Measurements from ENCODE around the gene DNAJB1. TPM values are rescaled to one million over a fixed set of nuclear protein-coding genes. Genes with fewer than 3 reads are reported as not detected.

The DNAJB1 gene
- total RNA-seq, 6 experiments from 2014 or later = 99.2 to 138 (median 103) TPM

DNA sequence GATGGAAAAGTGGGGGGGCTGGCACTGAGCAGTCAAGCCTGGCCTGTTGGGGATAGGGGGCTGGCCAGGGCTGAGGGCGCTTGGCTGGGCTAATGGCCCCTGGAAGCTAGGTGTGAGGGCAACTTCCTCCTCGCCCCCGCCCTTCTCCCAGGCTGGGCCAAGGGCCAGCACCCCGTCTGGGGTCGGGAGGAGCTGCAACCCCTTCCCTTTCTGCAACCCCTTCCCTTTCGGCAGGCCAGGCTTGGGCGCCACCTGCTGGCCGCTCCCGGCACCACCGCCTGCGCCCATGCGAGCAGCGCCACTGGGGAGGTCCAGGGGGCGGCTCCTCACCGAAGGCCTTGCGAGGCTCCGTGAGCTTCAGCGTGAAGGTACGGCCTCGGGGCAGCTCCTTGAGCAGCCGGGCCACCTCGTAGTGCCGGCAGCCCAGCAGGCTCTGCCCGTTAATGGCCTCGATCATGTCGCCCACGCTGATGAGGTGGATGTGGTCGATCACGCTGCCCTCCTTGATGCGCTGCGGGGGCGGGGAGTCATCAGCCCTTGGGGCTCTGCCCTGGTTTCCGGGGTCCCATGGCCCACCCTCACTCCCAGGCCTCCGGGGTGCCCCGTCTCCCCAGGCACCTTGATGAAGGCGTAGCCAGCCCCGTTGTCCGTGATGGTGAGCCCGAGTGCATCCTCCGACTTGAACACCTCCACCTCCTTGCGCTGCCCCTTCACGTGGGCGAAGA lies 38.1 kb downstream of the DNAJB1 start:
- H3K9me3 Mint-ChIP-seq = no peaks in the 10 kb centered on the region
- H3K36me3 Mint-ChIP-seq (ENCODE audit: low read depth) = peaks cover 12% of the 10 kb centered on the region
- no peak overlapping the region for H3K4me3 Mint-ChIP-seq
- peaks cover 21% of the 10 kb centered on the region for H3K4me1 Mint-ChIP-seq (ENCODE audit: low read depth)
- H3K27ac Mint-ChIP-seq = no peak overlapping the region; the same call in 1 of the 2 replicates
- H3K27me3 Mint-ChIP-seq (ENCODE audit: insufficient read depth) = peaks cover 4% of the 10 kb centered on the region
- no peak for DNase-seq
- TF ChIP-seq, protein P1, sequence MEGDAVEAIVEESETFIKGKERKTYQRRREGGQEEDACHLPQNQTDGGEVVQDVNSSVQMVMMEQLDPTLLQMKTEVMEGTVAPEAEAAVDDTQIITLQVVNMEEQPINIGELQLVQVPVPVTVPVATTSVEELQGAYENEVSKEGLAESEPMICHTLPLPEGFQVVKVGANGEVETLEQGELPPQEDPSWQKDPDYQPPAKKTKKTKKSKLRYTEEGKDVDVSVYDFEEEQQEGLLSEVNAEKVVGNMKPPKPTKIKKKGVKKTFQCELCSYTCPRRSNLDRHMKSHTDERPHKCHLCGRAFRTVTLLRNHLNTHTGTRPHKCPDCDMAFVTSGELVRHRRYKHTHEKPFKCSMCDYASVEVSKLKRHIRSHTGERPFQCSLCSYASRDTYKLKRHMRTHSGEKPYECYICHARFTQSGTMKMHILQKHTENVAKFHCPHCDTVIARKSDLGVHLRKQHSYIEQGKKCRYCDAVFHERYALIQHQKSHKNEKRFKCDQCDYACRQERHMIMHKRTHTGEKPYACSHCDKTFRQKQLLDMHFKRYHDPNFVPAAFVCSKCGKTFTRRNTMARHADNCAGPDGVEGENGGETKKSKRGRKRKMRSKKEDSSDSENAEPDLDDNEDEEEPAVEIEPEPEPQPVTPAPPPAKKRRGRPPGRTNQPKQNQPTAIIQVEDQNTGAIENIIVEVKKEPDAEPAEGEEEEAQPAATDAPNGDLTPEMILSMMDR (IDR thresholded peaks at IDR 0.05) = peak; percentile 94

DNA sequence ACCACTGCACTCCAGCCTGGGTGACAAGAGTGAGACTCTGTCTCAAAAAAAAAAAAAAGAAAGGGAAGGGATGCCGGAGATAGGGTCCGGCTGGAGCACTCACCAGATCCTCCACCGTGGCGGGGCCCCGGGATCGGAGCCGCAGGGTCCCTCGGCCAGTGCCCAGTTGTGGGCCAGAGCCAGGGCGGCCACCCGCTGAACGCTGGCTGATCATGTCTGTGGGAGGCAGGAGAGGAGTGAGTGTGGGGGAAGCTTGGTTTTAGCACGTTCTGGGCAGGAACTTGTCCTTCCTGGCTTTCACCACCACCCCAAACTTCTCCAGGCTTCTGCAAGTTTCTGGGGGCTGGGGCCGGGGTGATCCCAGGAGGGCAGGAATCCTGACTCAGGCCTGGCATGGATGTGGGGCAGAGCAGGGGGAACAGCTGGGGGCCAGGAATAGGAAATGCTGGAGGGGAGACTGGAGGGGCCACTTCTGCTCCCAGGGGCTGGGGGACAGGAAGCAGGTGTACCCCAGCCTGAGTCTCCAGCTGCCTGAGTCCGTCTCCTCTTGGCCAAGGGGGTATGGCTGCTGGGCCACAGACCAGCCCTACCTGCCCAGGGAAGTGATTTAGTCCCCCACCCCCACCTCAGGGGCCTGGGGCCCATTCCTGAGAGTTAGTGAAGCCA lies 38.8 kb downstream of the DNAJB1 start:
- H3K4me3 Mint-ChIP-seq = no peak overlapping the region
- TF ChIP-seq, protein P1 (IDR thresholded peaks at IDR 0.05) = no peak

DNA sequence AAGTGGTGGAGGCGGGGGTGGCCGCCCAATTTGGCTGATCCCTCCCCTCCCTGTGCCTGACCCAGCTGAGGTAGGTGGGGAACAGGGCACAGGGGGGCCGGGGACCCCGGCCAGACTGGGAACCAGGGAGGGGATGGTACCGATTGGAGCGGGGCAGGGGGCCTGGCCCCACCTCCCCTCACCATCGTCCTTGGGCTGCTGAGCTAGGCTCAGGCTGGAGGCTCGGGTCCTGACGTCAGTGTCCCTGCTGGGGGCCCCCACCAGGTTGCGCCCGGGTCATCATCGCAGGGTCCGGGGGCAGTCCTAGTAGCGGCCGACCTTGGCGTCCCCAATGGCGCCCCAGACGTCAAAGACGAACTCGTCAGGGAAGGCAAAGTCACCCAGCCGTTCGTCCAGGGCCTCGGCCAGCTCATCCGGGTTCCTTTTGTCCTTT lies 40.1 kb downstream of the DNAJB1 start:
- Mint-ChIP-seq H3K4me1 (ENCODE audit: low read depth) (peaks cover 29% of the 10 kb centered on the region), H3K27me3 (ENCODE audit: insufficient read depth) (peaks cover 14% of the 10 kb centered on the region), H3K27ac (no peak overlapping the region), H3K4me3 (no peak overlapping the region), H3K36me3 (ENCODE audit: low read depth) (peaks cover 8% of the 10 kb centered on the region), H3K9me3 (no peaks in the 10 kb centered on the region)
- no peak for DNase-seq
- TF ChIP-seq, protein P1 (IDR thresholded peaks at IDR 0.05) = no peak

More for the DNA sequence above, 38.8 kb downstream of the DNAJB1 start:
- no peaks in the 10 kb centered on the region for H3K9me3 Mint-ChIP-seq
- peaks cover 9% of the 10 kb centered on the region for H3K27me3 Mint-ChIP-seq (ENCODE audit: insufficient read depth)
- DNase-seq = no peak
- H3K36me3 Mint-ChIP-seq (ENCODE audit: low read depth) = peaks cover 12% of the 10 kb centered on the region
- no peak overlapping the region for H3K27ac Mint-ChIP-seq
- H3K4me1 Mint-ChIP-seq (ENCODE audit: low read depth) = peaks cover 26% of the 10 kb centered on the region

DNA sequence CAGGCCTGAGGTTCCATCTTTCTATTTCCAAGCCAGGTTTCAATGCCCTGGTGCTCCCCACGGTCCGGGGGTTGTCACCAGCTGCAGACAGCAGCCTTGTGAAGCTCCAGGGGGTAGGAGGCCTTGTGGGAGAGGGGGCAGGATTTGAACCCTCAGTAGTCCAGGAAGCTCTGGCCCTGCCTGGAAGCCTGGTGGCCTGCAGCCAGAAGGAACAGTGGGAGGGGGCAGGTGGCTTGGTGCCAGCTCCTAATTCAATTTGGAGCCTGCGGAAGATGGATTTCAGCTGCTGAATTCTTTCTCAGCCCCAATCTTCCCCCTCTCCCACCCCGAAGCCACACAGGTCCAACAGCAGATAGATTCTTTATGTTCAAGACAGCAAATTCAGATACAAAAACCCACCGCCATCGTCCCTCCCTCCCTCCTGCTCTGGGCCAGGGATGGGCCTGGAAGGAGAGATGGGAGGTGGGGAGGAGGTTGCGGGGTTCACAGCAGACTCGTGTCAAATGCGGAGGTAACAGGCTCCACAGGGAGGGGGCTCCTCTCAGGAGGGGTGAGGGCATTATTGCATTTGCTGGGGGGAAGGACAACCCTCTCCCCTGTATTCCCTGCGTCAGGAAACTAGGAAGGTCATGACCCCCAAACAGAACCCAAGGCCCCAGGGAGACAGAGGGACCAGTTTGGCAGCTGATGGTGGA lies 40.6 kb downstream of the DNAJB1 start:
- H3K27ac Mint-ChIP-seq = no peak overlapping the region
- TF ChIP-seq, protein P1 (IDR thresholded peaks at IDR 0.05) = no peak
- DNase-seq = no peak
- H3K36me3 Mint-ChIP-seq (ENCODE audit: low read depth) = peaks cover 8% of the 10 kb centered on the region
- peaks cover 17% of the 10 kb centered on the region for H3K27me3 Mint-ChIP-seq (ENCODE audit: insufficient read depth)
- H3K9me3 Mint-ChIP-seq = no peaks in the 10 kb centered on the region
- H3K4me1 Mint-ChIP-seq (ENCODE audit: low read depth) = peaks cover 29% of the 10 kb centered on the region
- H3K4me3 Mint-ChIP-seq = no peak overlapping the region

DNA sequence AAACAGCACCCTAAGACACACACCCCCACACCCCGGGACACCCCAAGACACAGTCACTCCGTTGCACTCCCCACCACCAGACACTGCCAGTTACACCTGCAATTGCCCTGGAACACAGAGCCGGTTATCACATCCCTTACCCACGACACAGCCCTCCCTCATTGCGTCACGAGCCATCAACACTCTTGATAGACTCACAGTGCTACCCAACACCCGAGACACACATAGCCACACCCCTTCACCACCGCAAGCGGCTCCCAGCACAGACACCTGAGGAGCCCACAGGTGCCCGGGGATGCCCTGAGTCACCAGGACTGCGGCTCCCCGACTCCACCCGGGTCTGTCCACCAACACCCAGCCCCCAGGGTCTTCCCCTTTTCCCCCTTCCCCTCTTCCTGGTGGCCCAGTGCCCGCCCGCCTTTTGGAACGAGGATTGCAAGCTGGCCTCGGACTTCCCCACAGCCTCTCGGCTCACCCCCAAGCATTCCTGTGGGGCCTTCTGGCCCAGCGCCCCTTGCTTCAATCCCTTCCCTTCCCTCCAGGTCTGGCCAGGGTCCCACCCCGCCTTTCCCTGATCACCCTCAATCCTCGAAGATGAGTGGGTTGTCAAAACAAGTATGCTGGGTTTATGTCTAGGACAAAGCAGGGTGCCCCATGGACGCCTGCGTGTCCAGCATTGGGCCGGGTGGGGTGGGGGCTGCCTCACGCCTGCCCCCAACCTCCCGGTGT lies 41.4 kb downstream of the DNAJB1 start:
- Mint-ChIP-seq H3K27me3 (ENCODE audit: insufficient read depth) (peaks cover 20% of the 10 kb centered on the region), H3K4me1 (ENCODE audit: low read depth) (peaks cover 26% of the 10 kb centered on the region), H3K36me3 (ENCODE audit: low read depth) (peaks cover 2% of the 10 kb centered on the region), H3K4me3 (no peak overlapping the region), H3K27ac (peak overlapping the region; percentile 41), H3K9me3 (no peaks in the 10 kb centered on the region)
- TF ChIP-seq, protein P1 (IDR thresholded peaks at IDR 0.05) = no peak
- DNase-seq = peak; percentile 29

Data from HFFc6 (cell line).